OCI-M1 (cell line): ENCODE measurements around the gene CASKIN1.
A peak's percentile ranks its signal among the peaks of the same experiment; 100 is the strongest.
"Not testable (repeated sequence)": the region's sequence is repeated elsewhere in the genome, so short reads cannot be mapped to it uniquely, and the experiment has no call there.

Source experiments
- DNase-seq: peaks from one replicate; lab custom pipeline; 2025; lab: John Stamatoyannopoulos, UW

CASKIN1 gene

DNA sequence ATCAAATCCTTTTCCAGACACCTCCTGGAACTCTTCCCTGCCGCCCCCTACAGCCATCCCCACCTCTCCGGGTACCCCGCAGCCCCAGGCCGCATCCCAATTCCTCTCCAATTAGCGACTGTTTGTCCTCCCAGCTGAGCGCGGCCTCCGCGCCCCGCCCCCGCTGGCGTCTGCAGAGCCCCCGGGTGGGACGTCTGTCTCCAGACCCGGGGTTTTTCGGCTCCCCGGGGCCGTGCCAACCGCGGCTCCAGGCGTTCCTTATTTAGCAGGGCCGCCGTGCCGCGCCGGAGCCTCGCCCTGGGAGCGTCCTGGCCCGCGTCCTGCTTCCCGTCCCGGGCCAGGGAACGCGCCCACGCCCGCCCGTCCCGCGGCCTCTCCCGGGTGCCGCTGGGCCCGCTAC, 61.3 kb downstream of the CASKIN1 start:
- DNase-seq = not testable (repeated sequence)

DNA sequence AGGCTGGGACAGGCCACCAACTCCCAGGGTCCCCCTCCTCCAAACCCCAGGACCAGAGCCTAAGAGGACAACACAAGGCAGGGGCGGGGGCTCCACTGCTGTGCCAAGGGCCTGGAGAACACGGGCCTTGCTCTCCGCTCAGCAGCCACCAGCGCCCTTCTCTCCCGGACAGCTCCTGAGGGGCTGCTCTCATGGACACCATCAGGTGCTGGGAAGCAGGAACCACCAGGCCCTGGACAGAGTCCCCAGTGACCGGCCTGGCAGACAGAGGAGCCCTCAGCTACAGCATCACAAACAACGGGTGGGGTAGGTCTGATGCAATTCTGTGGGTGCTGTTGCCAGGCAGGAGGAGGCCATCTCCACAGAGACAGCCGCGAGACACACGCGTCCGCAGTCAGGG, 62.6 kb downstream of the CASKIN1 start:
- not testable (repeated sequence) for DNase-seq

DNA sequence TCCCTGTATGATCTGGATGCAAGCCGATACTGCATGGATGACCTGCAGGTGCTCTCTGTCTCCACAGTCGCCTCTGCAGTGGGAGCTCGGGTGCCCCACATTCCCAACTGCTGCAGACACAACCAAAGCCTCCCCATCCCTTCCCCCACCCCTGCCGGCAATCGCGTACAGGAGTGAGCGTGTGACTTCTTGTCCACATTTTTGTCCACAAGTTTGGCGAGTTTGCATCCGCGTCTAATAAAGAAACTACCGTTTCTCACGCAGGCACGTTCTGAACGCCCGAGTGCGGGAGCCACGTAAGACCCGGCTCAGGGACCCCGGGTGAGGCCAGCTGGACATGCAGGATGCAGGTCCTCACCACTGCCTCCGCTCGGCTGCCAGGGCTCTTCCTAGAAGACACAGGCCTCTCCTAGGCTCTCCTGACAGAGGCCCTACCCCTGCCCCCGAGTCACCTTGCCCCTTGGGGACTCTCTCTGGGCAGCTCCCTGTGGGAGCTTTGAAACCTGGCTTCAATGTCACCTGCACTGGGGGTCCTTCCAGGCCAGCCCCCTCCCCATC, 66.4 kb downstream of the CASKIN1 start:
- DNase-seq = not testable (repeated sequence)

- DNase-seq = not testable (repeated sequence)
Measured at GRCh38 chr16:2129251-2129650, 67.2 kb downstream of the CASKIN1 start.

DNA sequence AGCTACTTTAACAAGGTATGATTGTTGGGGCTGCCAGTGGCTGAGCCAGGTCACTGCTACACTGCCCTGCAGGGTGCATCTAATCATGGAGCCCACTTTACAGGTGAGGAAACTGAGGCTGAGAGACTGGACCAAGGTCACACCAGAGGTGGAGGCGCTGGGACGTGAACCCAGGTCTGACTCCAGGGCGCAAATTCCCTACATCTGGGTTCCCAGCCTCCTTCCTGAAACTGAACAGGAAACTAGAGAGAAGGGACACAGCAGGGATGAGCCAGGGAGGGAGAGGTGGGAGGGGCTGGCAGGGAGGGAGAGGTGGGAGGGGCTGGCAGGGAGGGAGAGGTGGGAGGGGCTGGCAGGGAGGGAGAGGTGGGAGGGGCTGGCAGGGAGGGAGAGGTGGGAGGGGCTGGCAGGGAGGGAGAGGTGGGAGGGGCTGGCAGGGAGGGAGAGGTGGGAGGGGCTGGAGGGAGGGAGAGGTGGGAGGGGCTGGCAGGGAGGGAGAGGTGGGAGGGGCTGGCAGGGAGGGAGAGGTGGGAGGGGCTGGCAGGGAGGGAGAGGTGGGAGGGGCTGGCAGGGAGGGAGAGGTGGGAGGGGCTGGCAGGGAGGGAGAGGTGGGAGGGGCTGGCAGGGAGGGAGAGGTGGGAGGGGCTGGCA, 68.7 kb downstream of the CASKIN1 start:
- DNase-seq = peak; percentile 36
